Type B pancreatic cell (in vitro differentiated cells): Measurements from ENCODE around the gene HNRNPH2. TPM values are rescaled to one million over a fixed set of nuclear protein-coding genes. Genes with fewer than 3 reads are reported as not detected.

ENCODE experiments used
- DNase-seq: peaks from one replicate; pipeline ENCODE4 v3.0.0; 2021; ENCODE audit warnings: mixed read lengths; ENCODE audit not compliant: unreplicated experiment; ENCODE audit errors: extremely low spot score
- H3K27ac Mint-ChIP-seq: 2 replicates; pipeline ENCODE4 v1.8.0; 2021; ENCODE audit warnings: mild to moderate bottlenecking, mixed read lengths
- H3K27me3 Mint-ChIP-seq: 2 replicates; pipeline ENCODE4 v1.8.0; 2021; ENCODE audit warnings: mixed read lengths
- H3K36me3 Mint-ChIP-seq: 2 replicates; pipeline ENCODE4 v1.8.0; 2021; ENCODE audit warnings: mixed read lengths
- H3K4me1 Mint-ChIP-seq: one replicate; pipeline ENCODE4 v1.8.0; 2021; ENCODE audit warnings: mixed read lengths; ENCODE audit not compliant: unreplicated experiment
- H3K4me3 Mint-ChIP-seq: 2 replicates; pipeline ENCODE4 v1.8.0; 2021; ENCODE audit warnings: mild to moderate bottlenecking, mixed read lengths
- H3K9me3 Mint-ChIP-seq: 2 replicates; pipeline ENCODE4 v1.8.0; 2021; ENCODE audit warnings: mixed read lengths
- CTCF ChIP-seq: fragments of 200-600 bp; sonication (generic); conservative IDR thresholded peaks from 2 replicates; pipeline ENCODE4 v1.5.0; 2021; ENCODE audit warnings: antibody characterized with exemption, mild to moderate bottlenecking
- total RNA-seq: library from RNA; stranded (reverse); gene quantifications from 2 replicates; pipeline ENCODE4 v1.2.1, GENCODE V29; 2021; ENCODE audit warnings: low replicate concordance

Gene HNRNPH2
- total RNA-seq, 1 donor from 2014 or later: 68.3 TPM

GRCh38 chrX:101462892-101463291 is 54.9 kb downstream of the HNRNPH2 start:
- Mint-ChIP-seq H3K4me3 (no peak overlapping the region), H3K36me3 (peaks cover 2% of the 10 kb centered on the region), H3K27me3 (no peaks in the 10 kb centered on the region), H3K4me1 (no peaks in the 10 kb centered on the region), H3K27ac (no peak overlapping the region), H3K9me3 (peaks cover 1% of the 10 kb centered on the region)
- DNase-seq: no peak
- peak; percentile 28 for TF ChIP-seq CTCF

Other genes starting within 250 kb of the HNRNPH2 start
- gene DRP2, start 188.4 kb upstream of the HNRNPH2 start, total RNA-seq: 0.14 and 1.3 TPM in 2 replicates
- 0.21 TPM in 1 of 2 replicates, not detected in the other for gene TAF7L, start 116.9 kb upstream of the HNRNPH2 start, total RNA-seq
- 22.1 and 22.4 TPM in 2 replicates for gene TIMM8A, start 59.5 kb upstream of the HNRNPH2 start, total RNA-seq
- gene BTK, start 22.0 kb upstream of the HNRNPH2 start, total RNA-seq: 0.34 and 0.38 TPM in 2 replicates
- 329 and 338 TPM in 2 replicates for gene RPL36A, start 17.2 kb upstream of the HNRNPH2 start, total RNA-seq
- gene GLA, start 297 bp upstream of the HNRNPH2 start, total RNA-seq: 39.5 and 44.8 TPM in 2 replicates
- 12.8 and 19.4 TPM in 2 replicates for gene ARMCX4, start 77.2 kb downstream of the HNRNPH2 start, total RNA-seq
- gene ARMCX1, start 142.3 kb downstream of the HNRNPH2 start, total RNA-seq: 21.1 and 25.0 TPM in 2 replicates
- gene ARMCX6, start 209.8 kb downstream of the HNRNPH2 start, total RNA-seq: 60.5 and 64.9 TPM in 2 replicates
- 52.6 and 58.2 TPM in 2 replicates for gene ARMCX3, start 214.9 kb downstream of the HNRNPH2 start, total RNA-seq